Colonic mucosa (tissue), 4 donors: ENCODE results near the gene TXNDC17. TPM values are rescaled to one million over a fixed set of nuclear protein-coding genes. Genes with fewer than 3 reads are reported as not detected.

Experiments used
- DNase-seq: peaks from one replicate; pipeline ENCODE4 v3.0.0-alpha.2; 2020
- H3K27ac ChIP-seq: fragments of 200-600 bp; one replicate; pipeline ENCODE4 v1.8.0; 2021
- H3K27me3 ChIP-seq: fragments of 200-600 bp; one replicate; pipeline ENCODE4 v1.8.0; 2021
- H3K36me3 ChIP-seq: fragments of 200-600 bp; one replicate; pipeline ENCODE4 v1.8.0; 2021
- H3K4me1 ChIP-seq: fragments of 200-600 bp; one replicate; pipeline ENCODE4 v1.8.0; 2021; ENCODE audit warnings: mild to moderate bottlenecking
- H3K4me3 ChIP-seq: fragments of 200-600 bp; one replicate; pipeline ENCODE4 v1.8.0; 2021
- H3K9ac ChIP-seq, 2 donors: one replicate each; pipeline ENCODE4 v1.7.0; 2013; ENCODE audit warnings: control low read depth in 2 of 2, low read depth in 2 of 2, low read length in 2 of 2
- H3K9me3 ChIP-seq: fragments of 200-600 bp; one replicate; pipeline ENCODE4 v1.8.0; 2021
- CTCF ChIP-seq: fragments of 200-600 bp; IDR thresholded peaks from one replicate; pipeline ENCODE4 v1.8.0; 2022; ENCODE audit warnings: antibody characterized with exemption, mild to moderate bottlenecking
- intact Hi-C: fragments of 100-400 bp; cut with DNase I; formaldehyde crosslinking; loops from one replicate; pipeline ENCODE4 v1.14.1; 2022
- total RNA-seq, 2 donors: library from RNA; stranded (reverse); fragmentation: NEBNext Ultra II Directional in 1 of 2; extraction: Animal tissue kit (Norgen Biotek cat#: 25700) in 1 of 2; gene quantifications; one replicate each; pipeline ENCODE4 v1.2.1, GENCODE V29; 2021
- donor health status: healthy.
- donor health status: DM: no; HTN: no; CAD: no.
- donor health status: DM: no; HTN: no; CAD: no.

The TXNDC17 gene
- total RNA-seq, 2 donors from 2014 or later, result 167 to 207 TPM

GRCh38 chr17:6605142-6605541, 35.7 kb upstream of the TXNDC17 start:
- H3K4me1 ChIP-seq, result no peaks in the 10 kb centered on the region
- H3K27ac ChIP-seq, result no peak overlapping the region
- no peaks in the 10 kb centered on the region for H3K9me3 ChIP-seq
- H3K4me3 ChIP-seq, result no peak overlapping the region
- no peak for DNase-seq
- H3K36me3 ChIP-seq, result no peaks in the 10 kb centered on the region
- intact Hi-C loops, result no loop called here
- H3K27me3 ChIP-seq, result no peaks in the 10 kb centered on the region
- H3K9ac ChIP-seq, result no peak overlapping the region
- no peak for TF ChIP-seq CTCF

- intact Hi-C loops, result no loop called here
- no peaks in the 10 kb centered on the region for H3K36me3 ChIP-seq
Observed at GRCh38 chr17:6608321-6608720, 32.5 kb upstream of the TXNDC17 start.

GRCh38 chr17:6610011-6610410, 30.8 kb upstream of the TXNDC17 start:
- TF ChIP-seq CTCF, result no peak
- intact Hi-C loops, result no loop called here
- H3K27ac ChIP-seq, result no peak overlapping the region
- H3K4me3 ChIP-seq, result no peak overlapping the region
- H3K27me3 ChIP-seq, result no peaks in the 10 kb centered on the region
- no peaks in the 10 kb centered on the region for H3K36me3 ChIP-seq
- no peaks in the 10 kb centered on the region for H3K9me3 ChIP-seq
- no peaks in the 10 kb centered on the region for H3K4me1 ChIP-seq
- H3K9ac ChIP-seq, result no peak overlapping the region
- no peak for DNase-seq

More at GRCh38 chr17:6608321-6608720, 32.5 kb upstream of the TXNDC17 start:
- Histone ChIP-seq H3K9ac (no peak overlapping the region), H3K4me1 (no peaks in the 10 kb centered on the region), H3K27me3 (no peaks in the 10 kb centered on the region), H3K4me3 (no peak overlapping the region), H3K9me3 (no peaks in the 10 kb centered on the region), H3K27ac (no peak overlapping the region)
- no peak for DNase-seq
- no peak for TF ChIP-seq CTCF

DNA sequence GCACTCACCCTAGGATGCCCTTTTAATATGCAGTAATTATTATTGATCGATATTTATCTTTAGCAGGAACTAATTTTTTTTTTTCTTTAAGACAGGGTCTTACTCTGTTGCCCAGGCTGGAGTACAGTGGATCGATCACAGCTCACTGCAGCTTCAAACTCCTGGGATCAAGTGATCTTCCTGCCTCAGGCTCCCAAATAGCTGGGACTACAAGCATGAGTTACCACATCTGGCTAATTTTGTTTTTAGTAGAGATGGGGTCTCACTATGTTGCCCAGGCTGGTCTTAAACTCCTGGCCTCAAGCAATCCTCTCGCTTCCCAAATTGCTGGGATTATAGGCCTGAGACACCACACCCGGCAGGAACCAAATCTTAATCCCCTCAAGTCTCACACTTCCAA, 29.6 kb upstream of the TXNDC17 start:
- DNase-seq, result no peak
- H3K4me3 ChIP-seq, result no peak overlapping the region
- intact Hi-C loops, result no loop called here
- no peak overlapping the region for H3K27ac ChIP-seq
- H3K9ac ChIP-seq, result no peak overlapping the region
- no peaks in the 10 kb centered on the region for H3K36me3 ChIP-seq
- no peak for TF ChIP-seq CTCF
- no peaks in the 10 kb centered on the region for H3K9me3 ChIP-seq
- no peaks in the 10 kb centered on the region for H3K4me1 ChIP-seq
- no peaks in the 10 kb centered on the region for H3K27me3 ChIP-seq

- TF ChIP-seq CTCF, result no peak
- H3K9me3 ChIP-seq, result no peaks in the 10 kb centered on the region
- intact Hi-C loops, result no loop called here
- H3K4me3 ChIP-seq, result no peak overlapping the region
- H3K4me1 ChIP-seq, result no peaks in the 10 kb centered on the region
- DNase-seq, result no peak
- H3K27me3 ChIP-seq, result no peaks in the 10 kb centered on the region
- H3K27ac ChIP-seq, result no peak overlapping the region
- no peaks in the 10 kb centered on the region for H3K36me3 ChIP-seq
- H3K9ac ChIP-seq, result no peak overlapping the region
Observed at GRCh38 chr17:6623941-6624340, 16.9 kb upstream of the TXNDC17 start.

GRCh38 chr17:6626616-6627015, 14.2 kb upstream of the TXNDC17 start:
- Histone ChIP-seq H3K27ac (no peak overlapping the region), H3K27me3 (no peaks in the 10 kb centered on the region), H3K4me3 (no peak overlapping the region), H3K4me1 (no peaks in the 10 kb centered on the region), H3K36me3 (no peaks in the 10 kb centered on the region), H3K9me3 (no peaks in the 10 kb centered on the region), H3K9ac (no peak overlapping the region)
- DNase-seq, result no peak
- TF ChIP-seq CTCF, result no peak
- intact Hi-C loops, result no loop called here
